Activated CD8-positive, alpha-beta T cell treated with anti-CD3 and anti-CD28 coated beads for 36 hours (primary cell): ENCODE results near the gene HIVEP1. TPM values are rescaled to one million over a fixed set of nuclear protein-coding genes. Genes with fewer than 3 reads are reported as not detected.

Experiments
- ATAC-seq: fragments of 200-7000 bp; cut with Tn5 transposase; one replicate; pipeline ENCODE4 v1.10.0; 2021; ENCODE audit warnings: mild to moderate bottlenecking, moderate library complexity
- CTCF ChIA-PET: fragments of 350-600 bp; sonication (Branson Sonifier 250); formaldehyde crosslinking; loops from one replicate; lab custom pipeline; 2021; ENCODE audit warnings: antibody characterized with exemption; lab: Charles Lee
- POLR2A ChIA-PET: fragments of 350-600 bp; sonication (Branson Sonifier 250); formaldehyde crosslinking; loops from one replicate; lab custom pipeline; 2021; ENCODE audit warnings: antibody characterized with exemption; lab: Charles Lee
- DNase-seq: peaks from one replicate; pipeline ENCODE4 v3.0.0-alpha.2; 2020
- H3K27ac Mint-ChIP-seq: one replicate; pipeline ENCODE4 v1.8.0; 2021; ENCODE audit warnings: mild to moderate bottlenecking, mixed read lengths
- H3K27me3 Mint-ChIP-seq: one replicate; pipeline ENCODE4 v1.8.0; 2021; ENCODE audit warnings: mixed read lengths
- H3K36me3 Mint-ChIP-seq: one replicate; pipeline ENCODE4 v1.8.0; 2021; ENCODE audit warnings: low read depth, mixed read lengths
- H3K4me1 Mint-ChIP-seq: one replicate; pipeline ENCODE4 v1.8.0; 2021; ENCODE audit warnings: low read depth, mixed read lengths
- H3K4me3 Mint-ChIP-seq: one replicate; pipeline ENCODE4 v1.8.0; 2021; ENCODE audit warnings: mild to moderate bottlenecking, moderate library complexity, mixed read lengths
- H3K9me3 Mint-ChIP-seq: one replicate; pipeline ENCODE4 v1.8.0; 2021; ENCODE audit warnings: mixed read lengths
- CTCF ChIP-seq: fragments of 200-600 bp; IDR thresholded peaks from one replicate; pipeline ENCODE4 v1.8.0; 2022; ENCODE audit warnings: antibody characterized with exemption, mild to moderate bottlenecking
- intact Hi-C: fragments of 100-400 bp; cut with micrococcal nuclease; formaldehyde crosslinking; loops from one replicate; pipeline ENCODE4 v1.10.0; 2022
- total RNA-seq, 2 experiments: library from RNA; stranded (reverse); gene quantifications; one replicate each; pipeline ENCODE4 v1.2.3, GENCODE V29; 2021

The HIVEP1 gene
- total RNA-seq, 2 experiments from 2014 or later, result 38.5 to 41.3 TPM

GRCh38 chr6:12009876-12010634 is 2.1 kb upstream of the HIVEP1 start:
- H3K36me3 Mint-ChIP-seq, result peaks cover 26% of the 10 kb centered on the region
- no peaks in the 10 kb centered on the region for H3K27me3 Mint-ChIP-seq
- peak overlapping the region; percentile 98 for H3K4me3 Mint-ChIP-seq
- ChIA-PET CTCF (interaction anchor here (1.1 to 1.9 kb wide), 2 partner anchors 21 to 354 kb away, joined by 4 to 5 read pairs; no protein-coding TSS in a partner anchor), POLR2A (interaction anchor here (0.6 to 3.9 kb wide), 12 partner anchors 9 to 1420 kb away, joined by 3 to 28 read pairs (median 5); no protein-coding TSS in a partner anchor)
- H3K27ac Mint-ChIP-seq, result peak overlapping the region; percentile 96
- intact Hi-C loops, result loop anchor here (5.0 kb wide), 2 partner anchors 42 to 298 kb away; no protein-coding TSS in a partner anchor
- H3K4me1 Mint-ChIP-seq, result peaks cover 28% of the 10 kb centered on the region
- peaks cover 9% of the 10 kb centered on the region for H3K9me3 Mint-ChIP-seq
- DNase-seq (no peak), ATAC-seq (no peak)
- TF ChIP-seq CTCF, result no peak

GRCh38 chr6:12010635-12011275 is 1.4 kb upstream of the HIVEP1 start:
- ATAC-seq, result no peak
- peaks cover 33% of the 10 kb centered on the region for H3K36me3 Mint-ChIP-seq
- POLR2A ChIA-PET, result interaction anchor here (0.6 to 3.9 kb wide), 5 partner anchors 15 to 1419 kb away, joined by 3 to 28 read pairs (median 3); no protein-coding TSS in a partner anchor

GRCh38 chr6:12011276-12012037 is 655 bp upstream of the HIVEP1 start:
- H3K27ac Mint-ChIP-seq, result peak overlapping the region; percentile 96
- peaks cover 40% of the 10 kb centered on the region for H3K36me3 Mint-ChIP-seq
- intact Hi-C loops, result loop anchor here (5.0 kb wide), 2 partner anchors 41 to 299 kb away; no protein-coding TSS in a partner anchor
- no peak for TF ChIP-seq CTCF
- CTCF ChIA-PET, result interaction anchor here (1.9 kb wide), 1 partner anchor 19 kb away, joined by 5 read pairs; no protein-coding TSS in a partner anchor
- H3K9me3 Mint-ChIP-seq, result peaks cover 9% of the 10 kb centered on the region
- ATAC-seq, result peak; percentile 79
- H3K27me3 Mint-ChIP-seq, result no peaks in the 10 kb centered on the region
- POLR2A ChIA-PET, result interaction anchor here (0.7 to 3.9 kb wide), 2 partner anchors 44 to 299 kb away, joined by 5 to 28 read pairs; no protein-coding TSS in a partner anchor
- H3K4me1 Mint-ChIP-seq, result peaks cover 41% of the 10 kb centered on the region
- peak; percentile 99 for DNase-seq
- H3K4me3 Mint-ChIP-seq, result peak overlapping the region; percentile 98

More at GRCh38 chr6:12010635-12011275, 1.4 kb upstream of the HIVEP1 start:
- intact Hi-C loops, result loop anchor here (5.0 kb wide), 2 partner anchors 42 to 298 kb away; no protein-coding TSS in a partner anchor
- Mint-ChIP-seq H3K4me3 (peak overlapping the region; percentile 98), H3K27ac (peak overlapping the region; percentile 96), H3K27me3 (no peaks in the 10 kb centered on the region), H3K9me3 (peaks cover 9% of the 10 kb centered on the region), H3K4me1 (peaks cover 34% of the 10 kb centered on the region)
- CTCF ChIA-PET, result interaction anchor here (1.1 to 1.9 kb wide), 2 partner anchors 20 to 354 kb away, joined by 4 to 5 read pairs; no protein-coding TSS in a partner anchor
- TF ChIP-seq CTCF, result no peak
- DNase-seq, result no peak

GRCh38 chr6:12012558-12013306 is 620 bp downstream of the HIVEP1 start:
- CTCF ChIA-PET, result interaction anchor here (1.1 to 1.2 kb wide), 2 partner anchors 61 to 358 kb away, joined by 3 read pairs; no protein-coding TSS in a partner anchor
- intact Hi-C loops, result loop anchor here (5.0 kb wide), 2 partner anchors 40 to 300 kb away; no protein-coding TSS in a partner anchor

More at GRCh38 chr6:12012558-12013306, 620 bp downstream of the HIVEP1 start:
- Mint-ChIP-seq H3K9me3 (peaks cover 15% of the 10 kb centered on the region), H3K36me3 (peaks cover 53% of the 10 kb centered on the region), H3K27ac (peak overlapping the region; percentile 97), H3K4me1 (peaks cover 50% of the 10 kb centered on the region), H3K4me3 (peak overlapping the region; percentile 96), H3K27me3 (no peaks in the 10 kb centered on the region)
- DNase-seq, result peak; percentile 89
- no peak for TF ChIP-seq CTCF
- peak; percentile 8 for ATAC-seq
- POLR2A ChIA-PET, result interaction anchor here (0.6 to 2.7 kb wide), 10 partner anchors 10 to 810 kb away, joined by 3 to 7 read pairs (median 4); no protein-coding TSS in a partner anchor
